RWPE2 (cell line): ENCODE measurements around the gene UTY.

ENCODE experiments used
- ATAC-seq: fragments of 200-7000 bp; cut with Tn5 transposase; 3 replicates; pipeline ENCODE4 v1.9.1; 2021; ENCODE audit warnings: low read depth
- DNase-seq: peaks from one replicate; pipeline ENCODE4 v3.0.0-alpha.2; 2020; ENCODE audit warnings: low spot score
- H3K27ac ChIP-seq: fragments of 450-650 bp; 2 replicates; pipeline ENCODE4 v1.5.1; 2017; ENCODE audit warnings: mild to moderate bottlenecking; ENCODE audit not compliant: poor library complexity, severe bottlenecking
- H3K27me3 ChIP-seq: fragments of 250-450 bp; sonication (Bioruptor Pico); 2 replicates; pipeline ENCODE4 v1.5.1; 2021; ENCODE audit warnings: mild to moderate bottlenecking, moderate library complexity; ENCODE audit not compliant: insufficient read depth, poor library complexity, severe bottlenecking
- H3K36me3 ChIP-seq: fragments of 250-450 bp; sonication (Bioruptor Pico); 2 replicates; pipeline ENCODE4 v1.5.1; 2020; ENCODE audit warnings: low read depth, mild to moderate bottlenecking, moderate library complexity
- H3K4me1 ChIP-seq: fragments of 250-450 bp; sonication (Bioruptor Pico); 2 replicates; pipeline ENCODE4 v1.5.1; 2021; ENCODE audit warnings: mild to moderate bottlenecking, moderate library complexity; ENCODE audit not compliant: insufficient read depth, poor library complexity, severe bottlenecking
- H3K4me3 ChIP-seq: fragments of 250-450 bp; sonication (Bioruptor Pico); 2 replicates; pipeline ENCODE4 v1.5.1; 2021; ENCODE audit warnings: mild to moderate bottlenecking, moderate library complexity; ENCODE audit not compliant: severe bottlenecking
- H3K9me3 ChIP-seq: fragments of 250-450 bp; sonication (Bioruptor Pico); 2 replicates; pipeline ENCODE4 v1.5.1; 2021; ENCODE audit warnings: mild to moderate bottlenecking, moderate library complexity; ENCODE audit not compliant: severe bottlenecking
- TF ChIP-seq, protein P1 (sequence below): fragments of 450-650 bp; IDR thresholded peaks from one replicate; pipeline ENCODE4 v1.5.1; 2017; ENCODE audit warnings: mild to moderate bottlenecking, moderate library complexity; ENCODE audit not compliant: poor library complexity, severe bottlenecking

Gene UTY

DNA sequence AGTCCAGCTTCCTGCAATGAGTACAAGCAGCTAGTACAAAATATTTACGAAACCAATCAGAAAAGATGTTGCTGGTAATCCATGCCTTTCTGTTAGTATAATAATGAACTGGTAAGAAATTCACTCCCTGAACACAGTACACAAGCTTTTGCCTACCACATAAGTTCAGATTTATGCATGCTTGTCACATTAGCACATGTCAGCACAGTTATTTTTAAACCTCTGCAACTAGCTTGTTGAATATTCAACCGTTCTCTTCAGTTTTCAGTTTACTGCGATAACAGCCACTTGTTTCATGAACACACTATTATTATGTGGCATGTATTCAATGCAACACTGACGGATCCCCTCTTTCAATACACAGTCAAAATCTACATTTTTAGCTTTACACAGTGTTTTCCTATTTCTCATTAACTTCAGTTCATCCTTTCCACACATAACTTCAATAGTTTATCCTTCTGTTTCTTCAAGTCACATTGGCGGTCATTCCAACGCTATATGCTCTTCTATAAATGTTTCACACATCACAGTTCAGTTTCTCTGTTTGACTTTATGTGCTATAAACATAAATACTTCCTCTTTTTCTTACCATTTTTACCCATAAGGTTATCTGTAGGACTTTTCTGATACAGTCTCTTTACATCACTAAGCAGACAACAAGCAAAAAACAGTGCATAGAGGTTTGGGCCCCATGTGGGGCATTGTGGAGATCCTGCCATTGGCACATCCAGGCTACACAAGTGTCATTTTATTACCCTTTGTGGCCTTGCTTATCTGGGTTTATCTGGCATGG lies 62.8 kb downstream of the UTY start:
- Histone ChIP-seq H3K9me3 (no peaks in the 10 kb centered on the region), H3K27ac (no peak overlapping the region), H3K4me1 (no peaks in the 10 kb centered on the region), H3K36me3 (peaks cover 25% of the 10 kb centered on the region), H3K27me3 (no peaks in the 10 kb centered on the region), H3K4me3 (no peak overlapping the region)
- TF ChIP-seq, protein P1, sequence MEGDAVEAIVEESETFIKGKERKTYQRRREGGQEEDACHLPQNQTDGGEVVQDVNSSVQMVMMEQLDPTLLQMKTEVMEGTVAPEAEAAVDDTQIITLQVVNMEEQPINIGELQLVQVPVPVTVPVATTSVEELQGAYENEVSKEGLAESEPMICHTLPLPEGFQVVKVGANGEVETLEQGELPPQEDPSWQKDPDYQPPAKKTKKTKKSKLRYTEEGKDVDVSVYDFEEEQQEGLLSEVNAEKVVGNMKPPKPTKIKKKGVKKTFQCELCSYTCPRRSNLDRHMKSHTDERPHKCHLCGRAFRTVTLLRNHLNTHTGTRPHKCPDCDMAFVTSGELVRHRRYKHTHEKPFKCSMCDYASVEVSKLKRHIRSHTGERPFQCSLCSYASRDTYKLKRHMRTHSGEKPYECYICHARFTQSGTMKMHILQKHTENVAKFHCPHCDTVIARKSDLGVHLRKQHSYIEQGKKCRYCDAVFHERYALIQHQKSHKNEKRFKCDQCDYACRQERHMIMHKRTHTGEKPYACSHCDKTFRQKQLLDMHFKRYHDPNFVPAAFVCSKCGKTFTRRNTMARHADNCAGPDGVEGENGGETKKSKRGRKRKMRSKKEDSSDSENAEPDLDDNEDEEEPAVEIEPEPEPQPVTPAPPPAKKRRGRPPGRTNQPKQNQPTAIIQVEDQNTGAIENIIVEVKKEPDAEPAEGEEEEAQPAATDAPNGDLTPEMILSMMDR, result no peak
- ATAC-seq (no peak), DNase-seq (no peak)

DNA sequence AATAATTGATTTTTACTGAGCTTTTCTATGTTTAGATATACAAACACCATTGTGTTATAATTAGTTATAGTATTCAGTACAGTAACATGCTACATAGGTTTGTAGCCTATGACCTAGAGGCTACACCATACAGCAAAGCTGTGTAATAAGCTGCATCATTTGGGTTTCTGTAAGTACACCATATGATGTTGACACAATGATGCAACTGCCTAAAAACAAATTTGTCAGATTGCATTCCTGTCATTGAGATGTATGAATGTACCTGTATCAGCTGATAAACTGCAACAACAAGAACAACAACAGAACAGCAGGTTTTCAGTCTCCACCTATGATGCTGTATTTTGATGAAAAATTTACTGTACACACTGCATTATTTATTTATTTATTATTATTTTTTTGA lies 64.3 kb downstream of the UTY start:
- ATAC-seq (no peak; the same call in 2 of the 3 replicates), DNase-seq (no peak)
- peaks cover 38% of the 10 kb centered on the region for H3K36me3 ChIP-seq
- H3K4me1 ChIP-seq, result no peaks in the 10 kb centered on the region
- H3K4me3 ChIP-seq, result no peak overlapping the region
- no peak overlapping the region for H3K27ac ChIP-seq
- no peaks in the 10 kb centered on the region for H3K9me3 ChIP-seq
- no peaks in the 10 kb centered on the region for H3K27me3 ChIP-seq
- TF ChIP-seq, protein P1, result no peak

DNA sequence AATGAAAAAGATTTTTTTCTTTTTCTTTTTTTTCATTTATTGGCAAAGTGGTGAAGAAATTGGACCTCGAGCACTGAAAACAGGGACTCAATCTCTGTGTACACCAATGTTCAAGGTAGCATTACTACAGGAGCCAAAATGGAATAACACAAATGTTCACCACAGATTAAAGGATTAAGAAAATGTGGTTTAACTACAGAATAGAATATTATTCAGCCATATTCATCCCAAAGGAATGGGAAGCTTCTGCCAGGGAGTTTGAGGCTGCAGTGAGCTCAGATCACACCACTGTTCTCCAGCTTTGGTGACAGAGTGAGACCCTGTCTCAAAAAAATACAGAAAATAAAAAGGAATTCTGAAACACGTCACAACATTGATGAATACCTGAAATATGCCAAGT lies 81.0 kb downstream of the UTY start:
- no peaks in the 10 kb centered on the region for H3K27me3 ChIP-seq
- no peak for DNase-seq
- no peak overlapping the region for H3K27ac ChIP-seq
- ATAC-seq, result no peak
- H3K4me3 ChIP-seq, result no peak overlapping the region
- no peaks in the 10 kb centered on the region for H3K4me1 ChIP-seq
- TF ChIP-seq, protein P1, result no peak
- H3K9me3 ChIP-seq, result no peaks in the 10 kb centered on the region
- peaks cover 53% of the 10 kb centered on the region for H3K36me3 ChIP-seq

DNA sequence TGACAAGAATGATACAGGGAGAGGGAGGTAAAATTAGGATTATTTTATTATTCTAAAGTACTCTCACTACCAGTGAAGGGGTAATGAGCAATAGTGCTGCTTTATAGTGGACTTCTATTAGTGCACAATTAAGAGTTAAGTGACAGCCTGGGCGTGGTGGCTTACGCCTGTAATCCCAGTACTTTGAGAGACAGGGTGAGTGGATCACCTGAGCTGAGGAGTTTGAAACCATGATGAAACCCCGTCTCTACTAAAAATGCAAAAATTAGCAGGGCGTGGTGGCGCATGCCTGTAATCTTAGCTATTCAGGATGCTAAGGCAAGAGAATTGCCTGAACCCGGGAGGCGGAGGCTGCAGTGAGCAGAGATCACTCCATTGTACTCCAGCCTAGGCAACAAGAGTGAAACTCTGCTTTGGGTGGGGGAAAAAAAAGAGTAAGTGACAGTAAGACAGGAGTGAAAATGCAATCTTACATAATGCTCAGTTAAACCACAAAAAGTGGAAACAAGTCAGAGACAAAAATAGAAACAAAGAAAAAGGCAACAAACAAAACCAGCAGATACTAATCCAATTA lies 98.6 kb downstream of the UTY start:
- H3K27me3 ChIP-seq, result no peaks in the 10 kb centered on the region
- H3K27ac ChIP-seq, result no peak overlapping the region
- TF ChIP-seq, protein P1, result no peak
- no peaks in the 10 kb centered on the region for H3K9me3 ChIP-seq
- peaks cover 17% of the 10 kb centered on the region for H3K36me3 ChIP-seq
- no peaks in the 10 kb centered on the region for H3K4me1 ChIP-seq
- ATAC-seq (no peak), DNase-seq (no peak)
- no peak overlapping the region for H3K4me3 ChIP-seq
